GM18909 (cell line): ENCODE measurements around the gene POU6F2.
"Not testable (repeated sequence)": the region's sequence is repeated elsewhere in the genome, so short reads cannot be mapped to it uniquely, and the experiment has no call there.

Experiments used
- ATAC-seq: cut with Tn5 transposase; IDR thresholded peaks from one replicate; pipeline ENCODE4 v1.9.1; 2021; ENCODE audit warnings: mild to moderate bottlenecking; ENCODE audit not compliant: unreplicated experiment, poor library complexity

The POU6F2 gene

GRCh38 chr7:39168403-39169098 lies 190.8 kb downstream of the POU6F2 start:
- no peak for ATAC-seq

- ATAC-seq = no peak
Measured at GRCh38 chr7:39172137-39172536, 194.4 kb downstream of the POU6F2 start.

- ATAC-seq = no peak
Measured at GRCh38 chr7:39181398-39181797, 203.7 kb downstream of the POU6F2 start.

GRCh38 chr7:39183796-39184195 lies 206.1 kb downstream of the POU6F2 start:
- no peak for ATAC-seq

- no peak for ATAC-seq
Measured at GRCh38 chr7:39184391-39184790, 206.7 kb downstream of the POU6F2 start.

- no peak for ATAC-seq
Measured at GRCh38 chr7:39186131-39186530, 208.4 kb downstream of the POU6F2 start.

GRCh38 chr7:39186671-39187070 lies 209.0 kb downstream of the POU6F2 start:
- ATAC-seq = no peak

- no peak for ATAC-seq
Measured at GRCh38 chr7:39187130-39187529, 209.4 kb downstream of the POU6F2 start.

- ATAC-seq = no peak
Measured at GRCh38 chr7:39192476-39192875, 214.8 kb downstream of the POU6F2 start.

- not testable (repeated sequence) for ATAC-seq
Measured at GRCh38 chr7:39194388-39194787, 216.7 kb downstream of the POU6F2 start.

GRCh38 chr7:39195967-39196366 lies 218.3 kb downstream of the POU6F2 start:
- no peak for ATAC-seq

- ATAC-seq = no peak
Measured at GRCh38 chr7:39197831-39198230, 220.1 kb downstream of the POU6F2 start.

- ATAC-seq = no peak
Measured at GRCh38 chr7:39198556-39198955, 220.8 kb downstream of the POU6F2 start.

GRCh38 chr7:39199006-39199405 lies 221.3 kb downstream of the POU6F2 start:
- no peak for ATAC-seq

GRCh38 chr7:39199951-39200350 lies 222.2 kb downstream of the POU6F2 start:
- ATAC-seq = no peak

GRCh38 chr7:39202041-39202440 lies 224.3 kb downstream of the POU6F2 start:
- no peak for ATAC-seq

- ATAC-seq = no peak
Measured at GRCh38 chr7:39210362-39210761, 232.7 kb downstream of the POU6F2 start.

GRCh38 chr7:39211581-39211980 lies 233.9 kb downstream of the POU6F2 start:
- ATAC-seq = no peak

GRCh38 chr7:39212876-39213275 lies 235.2 kb downstream of the POU6F2 start:
- no peak for ATAC-seq

GRCh38 chr7:39217783-39218182 lies 240.1 kb downstream of the POU6F2 start:
- ATAC-seq = no peak

GRCh38 chr7:39219869-39220268 lies 242.2 kb downstream of the POU6F2 start:
- no peak for ATAC-seq

GRCh38 chr7:39221901-39222300 lies 244.2 kb downstream of the POU6F2 start:
- no peak for ATAC-seq

- no peak for ATAC-seq
Measured at GRCh38 chr7:39228946-39229345, 251.2 kb downstream of the POU6F2 start.
